GM19452 (cell line): ENCODE data around the gene SLC38A1.
"Not testable (repeated sequence)": the region's sequence is repeated elsewhere in the genome, so short reads cannot be mapped to it uniquely, and the experiment has no call there.

Source experiments
- ATAC-seq: cut with Tn5 transposase; IDR thresholded peaks from one replicate; pipeline ENCODE4 v1.9.1; 2021; ENCODE audit not compliant: unreplicated experiment

SLC38A1 gene

GRCh38 chr12:46209170-46209569 is 59.7 kb downstream of the SLC38A1 start:
- ATAC-seq = no peak

GRCh38 chr12:46208370-46208769 is 60.5 kb downstream of the SLC38A1 start:
- no peak for ATAC-seq

- ATAC-seq = no peak
Observed at GRCh38 chr12:46207644-46208043, 61.2 kb downstream of the SLC38A1 start.

GRCh38 chr12:46206471-46206870 is 62.4 kb downstream of the SLC38A1 start:
- ATAC-seq = no peak

- no peak for ATAC-seq
Observed at GRCh38 chr12:46205294-46205693, 63.5 kb downstream of the SLC38A1 start.

- no peak for ATAC-seq
Observed at GRCh38 chr12:46201284-46201789, 67.5 kb downstream of the SLC38A1 start.

GRCh38 chr12:46200551-46200950 is 68.3 kb downstream of the SLC38A1 start:
- no peak for ATAC-seq

GRCh38 chr12:46198913-46199312 is 69.9 kb downstream of the SLC38A1 start:
- ATAC-seq = no peak

GRCh38 chr12:46197883-46198282 is 71.0 kb downstream of the SLC38A1 start:
- no peak for ATAC-seq

- ATAC-seq = not testable (repeated sequence)
Observed at GRCh38 chr12:46190533-46190932, 78.3 kb downstream of the SLC38A1 start.

- ATAC-seq = no peak
Observed at GRCh38 chr12:46188170-46188569, 80.7 kb downstream of the SLC38A1 start.

GRCh38 chr12:46187023-46187422 is 81.8 kb downstream of the SLC38A1 start:
- no peak for ATAC-seq

GRCh38 chr12:46186088-46186487 is 82.8 kb downstream of the SLC38A1 start:
- ATAC-seq = no peak

- no peak for ATAC-seq
Observed at GRCh38 chr12:46185686-46186085, 83.2 kb downstream of the SLC38A1 start.

GRCh38 chr12:46184798-46185595 is 83.8 kb downstream of the SLC38A1 start:
- ATAC-seq = no peak

GRCh38 chr12:46183112-46183511 is 85.7 kb downstream of the SLC38A1 start:
- no peak for ATAC-seq

- ATAC-seq = no peak
Observed at GRCh38 chr12:46181465-46181864, 87.4 kb downstream of the SLC38A1 start.

GRCh38 chr12:46179693-46180452 is 89.0 kb downstream of the SLC38A1 start:
- ATAC-seq = peak; percentile 69

GRCh38 chr12:46177837-46178608 is 90.8 kb downstream of the SLC38A1 start:
- ATAC-seq = no peak

GRCh38 chr12:46177025-46177424 is 91.8 kb downstream of the SLC38A1 start:
- no peak for ATAC-seq

- ATAC-seq = no peak
Observed at GRCh38 chr12:46174919-46175318, 93.9 kb downstream of the SLC38A1 start.
